Measurements from ENCODE around the gene CCDC85B.

The CCDC85B gene

DNA sequence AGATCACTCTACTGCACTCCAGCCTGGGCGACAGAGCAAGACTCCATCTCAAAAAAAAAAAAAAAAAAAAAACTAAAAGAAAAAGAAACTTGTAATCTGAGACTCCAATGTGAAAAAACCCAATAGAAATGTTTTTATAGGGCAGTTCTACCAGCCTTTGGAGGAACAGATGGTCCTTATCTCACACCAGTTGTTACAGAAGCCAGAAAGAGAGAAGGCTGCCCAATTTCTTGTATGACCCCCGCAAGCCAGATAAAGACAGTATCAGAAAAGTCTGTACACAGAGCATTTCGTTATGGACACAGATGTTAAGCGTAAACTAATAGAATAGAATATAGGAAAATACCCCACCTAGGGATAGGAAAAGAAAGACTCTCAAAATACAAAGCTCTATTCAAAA, 43.5 kb downstream of the CCDC85B start:
- no peak overlapping the region for H3K9ac ChIP-seq (ENCODE audit: low read length)
- H3K27me3 ChIP-seq (ENCODE audit: insufficient read depth, low read length, poor library complexity), result no peaks in the 10 kb centered on the region
- H3K79me1 ChIP-seq (ENCODE audit: low read length), result no peaks in the 10 kb centered on the region
- no peak overlapping the region for H3K23ac ChIP-seq (ENCODE audit: low read length)
- no peak overlapping the region for H2BK5ac ChIP-seq (ENCODE audit: low read length)
- no peaks in the 10 kb centered on the region for H3K4me1 ChIP-seq (ENCODE audit: control insufficient read depth, low read depth, low read length)
- H4K8ac ChIP-seq (ENCODE audit: low read depth, low read length), result no peak overlapping the region
- no peaks in the 10 kb centered on the region for H3K79me2 ChIP-seq (ENCODE audit: control insufficient read depth, insufficient read depth, low read length)
- H2AK5ac ChIP-seq (ENCODE audit: low read length), result no peak overlapping the region
- no peak overlapping the region for H3K4me2 ChIP-seq (ENCODE audit: low read length)
- no peak overlapping the region for H3K56ac ChIP-seq (ENCODE audit: low read length)
- no peak for DNase-seq
- H4K5ac ChIP-seq (ENCODE audit: low read length), result no peak overlapping the region
- H3K36me3 ChIP-seq (ENCODE audit: control insufficient read depth, insufficient read depth, low read length), result no peaks in the 10 kb centered on the region
- H3K4me3 ChIP-seq (ENCODE audit: low read length), result no peak overlapping the region
- no peak overlapping the region for H2BK120ac ChIP-seq (ENCODE audit: low read depth, low read length)
- H3K27ac ChIP-seq (ENCODE audit: low read depth, low read length), result no peak overlapping the region
- no peak overlapping the region for H2BK15ac ChIP-seq (replicated peaks; ENCODE audit: low read depth)
- H3K18ac ChIP-seq (ENCODE audit: low read length), result no peak overlapping the region
- H3K4ac ChIP-seq (ENCODE audit: low read depth, low read length), result no peak overlapping the region
- no CpG with 5 or more reads among the region's 4 CpGs for WGBS (ENCODE audit: extremely low coverage, insufficient coverage, low lambda C conversion rate)

DNA sequence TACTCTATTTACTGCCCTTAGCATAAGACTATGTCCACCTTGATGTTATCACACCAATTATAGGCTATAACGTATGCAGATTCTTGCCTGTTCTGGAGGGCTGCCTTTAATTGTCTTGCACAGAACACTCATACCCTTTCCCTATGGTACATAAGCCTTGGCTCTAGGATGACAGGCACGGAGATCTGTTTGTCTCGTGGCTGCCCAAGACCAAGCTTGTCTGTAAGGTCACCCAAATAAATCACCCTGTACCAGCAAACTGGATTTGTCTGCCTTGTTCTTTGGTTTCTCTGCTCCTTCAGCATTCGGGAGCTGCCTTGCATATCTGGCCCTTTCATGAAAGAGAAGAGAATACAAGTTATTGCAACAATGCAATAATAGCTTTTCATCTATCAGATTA, 47.3 kb downstream of the CCDC85B start:
- no peak overlapping the region for H2BK120ac ChIP-seq (ENCODE audit: low read depth, low read length)
- no peak overlapping the region for H3K4me2 ChIP-seq (ENCODE audit: low read length)
- no peak overlapping the region for H3K23ac ChIP-seq (ENCODE audit: low read length)
- H3K79me2 ChIP-seq (ENCODE audit: control insufficient read depth, insufficient read depth, low read length), result no peaks in the 10 kb centered on the region
- H2AK5ac ChIP-seq (ENCODE audit: low read length), result no peak overlapping the region
- H4K8ac ChIP-seq (ENCODE audit: low read depth, low read length), result no peak overlapping the region
- H3K27me3 ChIP-seq (ENCODE audit: insufficient read depth, low read length, poor library complexity), result no peaks in the 10 kb centered on the region
- no peak overlapping the region for H4K5ac ChIP-seq (ENCODE audit: low read length)
- H2BK15ac ChIP-seq (replicated peaks; ENCODE audit: low read depth), result no peak overlapping the region
- no peaks in the 10 kb centered on the region for H3K4me1 ChIP-seq (ENCODE audit: control insufficient read depth, low read depth, low read length)
- H2BK5ac ChIP-seq (ENCODE audit: low read length), result no peak overlapping the region
- no CpG with 5 or more reads among the region's 4 CpGs for WGBS (ENCODE audit: extremely low coverage, insufficient coverage, low lambda C conversion rate)
- no peaks in the 10 kb centered on the region for H3K36me3 ChIP-seq (ENCODE audit: control insufficient read depth, insufficient read depth, low read length)
- no peak overlapping the region for H3K18ac ChIP-seq (ENCODE audit: low read length)
- H3K27ac ChIP-seq (ENCODE audit: low read depth, low read length), result no peak overlapping the region
- no peaks in the 10 kb centered on the region for H3K79me1 ChIP-seq (ENCODE audit: low read length)
- DNase-seq, result no peak
- no peak overlapping the region for H3K9ac ChIP-seq (ENCODE audit: low read length)
- no peak overlapping the region for H3K4me3 ChIP-seq (ENCODE audit: low read length)
- no peak overlapping the region for H3K4ac ChIP-seq (ENCODE audit: low read depth, low read length)
- H3K56ac ChIP-seq (ENCODE audit: low read length), result no peak overlapping the region

Measured in mesendoderm (in vitro differentiated cells).